ENCODE measurements around the gene PDE2A.

DNA sequence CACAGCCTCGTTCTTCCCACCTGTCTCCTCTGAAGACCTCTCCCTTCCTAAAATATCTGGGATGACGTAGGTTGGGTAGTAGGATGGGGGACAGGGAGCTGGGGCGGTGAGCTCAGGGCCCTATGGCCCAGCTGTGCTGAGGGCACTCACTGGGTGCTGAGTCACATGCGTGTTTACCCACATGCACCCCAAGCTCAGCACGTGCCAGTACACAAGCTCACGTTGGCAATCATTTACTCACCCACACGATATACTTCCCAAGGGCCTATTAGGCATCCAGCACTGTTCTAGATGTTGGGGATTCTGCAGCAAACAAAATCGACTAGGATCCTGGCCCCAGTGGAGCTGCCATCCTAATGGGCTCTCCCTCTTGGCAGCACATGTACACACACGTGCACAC is 49.3 kb upstream of the PDE2A start:
- TF ChIP-seq, protein P1, sequence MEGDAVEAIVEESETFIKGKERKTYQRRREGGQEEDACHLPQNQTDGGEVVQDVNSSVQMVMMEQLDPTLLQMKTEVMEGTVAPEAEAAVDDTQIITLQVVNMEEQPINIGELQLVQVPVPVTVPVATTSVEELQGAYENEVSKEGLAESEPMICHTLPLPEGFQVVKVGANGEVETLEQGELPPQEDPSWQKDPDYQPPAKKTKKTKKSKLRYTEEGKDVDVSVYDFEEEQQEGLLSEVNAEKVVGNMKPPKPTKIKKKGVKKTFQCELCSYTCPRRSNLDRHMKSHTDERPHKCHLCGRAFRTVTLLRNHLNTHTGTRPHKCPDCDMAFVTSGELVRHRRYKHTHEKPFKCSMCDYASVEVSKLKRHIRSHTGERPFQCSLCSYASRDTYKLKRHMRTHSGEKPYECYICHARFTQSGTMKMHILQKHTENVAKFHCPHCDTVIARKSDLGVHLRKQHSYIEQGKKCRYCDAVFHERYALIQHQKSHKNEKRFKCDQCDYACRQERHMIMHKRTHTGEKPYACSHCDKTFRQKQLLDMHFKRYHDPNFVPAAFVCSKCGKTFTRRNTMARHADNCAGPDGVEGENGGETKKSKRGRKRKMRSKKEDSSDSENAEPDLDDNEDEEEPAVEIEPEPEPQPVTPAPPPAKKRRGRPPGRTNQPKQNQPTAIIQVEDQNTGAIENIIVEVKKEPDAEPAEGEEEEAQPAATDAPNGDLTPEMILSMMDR (IDR thresholded peaks at IDR 0.05), result no peak
- TF ChIP-seq EZH2 (IDR thresholded peaks at IDR 0.05; ENCODE audit: borderline replicate concordance, insufficient read depth, low read depth, low read length, poor library complexity, severe bottlenecking), result no peak

Data from B cell (primary cell).